Measurements from ENCODE around the gene NPPA.

NPPA gene

DNA sequence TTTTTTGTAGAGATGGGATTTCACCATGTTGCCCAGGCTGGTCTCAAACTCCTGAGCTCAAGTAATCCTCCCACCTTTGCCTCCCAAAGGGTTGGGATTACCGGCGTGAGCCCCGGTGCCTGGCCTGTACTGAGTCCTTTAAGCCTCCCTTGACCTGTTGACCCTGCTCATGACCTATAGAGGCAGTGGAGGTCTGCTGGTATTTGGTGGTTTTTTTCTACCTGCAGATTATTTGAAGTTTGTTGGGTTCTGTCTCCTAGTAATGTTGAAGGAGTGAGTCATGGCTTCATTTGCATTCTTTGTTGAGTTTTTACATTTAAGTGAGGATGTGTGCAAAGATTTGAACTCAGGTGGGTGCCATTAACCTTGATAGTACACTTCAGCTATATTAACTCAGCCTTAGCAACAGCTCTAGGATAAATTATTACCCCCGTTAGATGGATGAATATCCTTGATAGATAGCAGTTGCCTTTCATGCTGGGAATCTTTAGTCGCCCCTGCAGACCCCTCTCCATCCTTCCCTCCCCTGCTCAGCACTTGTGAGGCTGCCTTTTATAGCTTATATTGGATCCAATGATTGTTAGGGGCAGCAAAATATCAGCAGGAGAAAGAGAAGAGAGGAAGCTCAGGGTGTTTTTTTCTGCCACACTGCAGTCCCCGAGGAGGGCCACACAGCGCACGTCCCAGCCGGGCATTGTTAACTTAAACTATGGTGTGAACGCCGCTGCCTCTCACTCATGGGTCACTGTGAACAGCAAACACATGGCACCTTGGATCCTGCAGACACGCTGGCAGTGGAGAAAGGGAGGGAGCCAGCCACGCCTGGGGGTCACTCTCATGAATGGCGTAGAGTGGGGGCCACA, 26.0 kb upstream of the NPPA start:
- no peak for DNase-seq

DNA sequence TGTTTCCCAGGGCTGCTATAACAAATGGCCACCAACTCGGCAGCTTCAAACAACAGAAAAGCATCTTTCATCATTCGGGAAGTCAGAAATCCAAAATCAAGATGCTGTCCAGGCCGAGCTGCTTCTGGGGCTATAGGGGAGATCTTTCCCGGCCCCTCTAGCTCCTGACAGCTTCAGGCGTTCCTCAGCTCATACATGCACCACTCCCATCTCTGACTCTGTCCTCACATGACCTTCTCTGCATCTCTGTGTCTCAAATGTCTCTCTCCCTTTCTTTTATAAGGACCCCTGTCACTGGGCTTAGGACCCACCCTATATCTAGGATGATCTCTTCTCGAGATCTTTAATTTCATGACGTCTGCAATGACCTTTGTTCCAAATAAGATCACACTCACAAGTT, 25.0 kb upstream of the NPPA start:
- no peak for DNase-seq

DNA sequence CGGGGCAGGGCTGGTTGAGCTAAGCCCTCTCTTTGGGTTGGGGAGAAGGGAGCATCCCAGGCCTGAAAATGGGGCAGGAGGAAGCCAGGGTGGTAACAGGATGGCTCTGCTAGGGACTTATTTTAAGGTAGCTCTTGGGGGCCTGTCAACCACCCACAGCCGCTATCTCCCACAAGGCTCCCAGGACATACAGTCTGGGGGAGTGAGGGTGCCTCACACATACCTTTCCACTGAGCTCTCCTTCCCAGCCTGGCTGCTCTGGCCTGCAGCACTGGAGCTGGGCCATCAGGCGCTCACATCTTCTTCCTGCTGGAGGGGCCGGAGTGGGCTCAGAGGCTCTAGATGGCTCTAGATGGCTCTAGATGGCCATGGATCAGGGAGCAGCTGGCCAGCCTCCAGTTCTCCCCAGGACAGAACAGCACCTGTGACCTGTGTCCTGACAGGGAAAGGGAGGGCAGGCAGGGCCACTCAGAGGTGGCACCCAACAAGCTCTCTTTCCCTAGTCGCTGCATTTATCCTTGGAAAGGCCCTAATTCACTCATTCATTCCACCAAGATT, 22.1 kb upstream of the NPPA start:
- DNase-seq = no peak

DNA sequence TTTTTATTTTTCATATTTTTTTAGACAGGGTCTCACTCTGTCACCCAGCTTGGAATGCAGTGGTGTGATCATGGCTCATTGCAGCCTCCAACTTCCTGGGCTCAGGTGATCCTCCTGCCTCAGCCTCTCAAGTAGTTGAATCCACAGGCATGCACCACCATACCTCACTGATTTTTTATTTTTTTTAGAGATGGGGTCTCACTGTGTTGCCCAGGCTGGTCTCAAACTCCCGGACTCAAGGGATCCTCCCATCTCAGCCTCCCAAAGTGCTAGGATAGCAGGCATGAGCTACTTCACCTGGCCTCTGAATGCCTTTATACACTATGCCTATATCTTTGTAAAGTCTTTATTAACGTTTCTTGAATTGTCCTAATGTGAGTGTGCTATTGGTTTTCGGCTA, 21.5 kb upstream of the NPPA start:
- no peak for DNase-seq

DNA sequence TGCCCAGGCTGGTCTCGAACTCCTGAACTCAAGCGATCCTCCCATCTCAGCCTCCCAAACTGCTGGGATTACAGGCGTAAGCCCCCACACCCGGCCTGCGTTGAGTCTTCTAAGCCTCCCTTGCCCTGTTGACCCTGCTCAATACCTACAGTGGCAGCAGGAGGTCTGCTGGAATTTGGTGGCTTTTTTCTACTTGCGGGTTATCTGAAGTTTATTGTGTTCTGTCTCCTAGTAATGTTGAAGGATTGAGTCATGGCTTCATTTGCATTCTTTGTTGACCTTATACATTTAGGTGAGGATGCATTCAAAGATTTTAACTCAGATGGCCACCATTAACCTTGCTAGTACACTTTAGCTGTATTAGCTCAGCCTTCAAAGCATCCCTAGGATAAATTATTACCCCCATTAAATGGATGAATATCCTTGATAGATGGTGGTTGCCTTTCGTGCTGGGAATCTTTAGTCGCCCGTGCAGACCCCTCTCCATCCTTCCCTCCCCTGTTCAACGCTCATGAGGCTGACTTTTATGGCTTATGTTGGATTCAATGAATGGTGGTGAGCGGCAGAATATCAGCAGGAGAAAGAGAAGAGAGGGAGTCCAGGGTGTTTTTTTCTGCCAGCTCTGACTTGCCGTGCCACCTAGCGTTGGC, 20.9 kb upstream of the NPPA start:
- no peak for DNase-seq

DNA sequence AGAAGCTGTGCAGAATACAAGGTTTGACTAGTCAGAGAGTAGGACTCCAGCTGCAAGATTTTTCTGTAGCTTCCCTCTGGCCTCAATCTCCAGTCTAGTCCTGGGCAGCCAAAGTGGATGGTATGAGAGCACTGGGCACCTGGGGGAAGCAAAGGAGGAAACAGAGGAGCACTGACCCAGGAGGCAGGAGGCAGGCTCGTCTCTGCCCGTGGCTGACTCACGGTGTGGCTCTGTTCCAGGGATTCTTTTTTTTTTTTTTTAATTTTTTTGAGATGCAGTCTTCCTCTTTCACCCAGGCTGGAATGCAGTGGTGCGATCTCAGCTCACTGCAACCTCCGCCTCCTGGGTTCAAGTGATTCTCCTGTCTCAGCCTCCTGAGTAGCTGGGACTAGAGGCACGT, 15.3 kb upstream of the NPPA start:
- DNase-seq = no peak

DNA sequence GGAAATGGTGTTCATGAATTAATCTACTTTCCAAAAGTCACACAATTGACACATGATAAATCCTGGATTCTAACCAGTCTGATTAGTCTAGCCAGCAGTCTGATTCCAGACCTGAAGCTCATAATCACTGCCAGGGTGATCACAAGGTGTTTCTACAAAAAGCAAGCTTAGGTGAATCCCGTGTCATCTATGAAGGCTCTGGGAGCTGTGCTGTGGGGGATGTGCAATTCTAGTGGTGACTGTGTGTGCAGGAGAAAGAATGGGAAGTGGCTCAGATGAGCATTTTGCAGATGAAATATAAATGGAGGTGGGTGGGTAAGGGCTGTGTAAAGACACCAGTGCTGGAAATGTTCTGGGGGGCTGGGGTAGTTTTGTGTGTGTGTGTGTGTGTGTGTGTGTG, 13.0 kb upstream of the NPPA start:
- DNase-seq = no peak

DNA sequence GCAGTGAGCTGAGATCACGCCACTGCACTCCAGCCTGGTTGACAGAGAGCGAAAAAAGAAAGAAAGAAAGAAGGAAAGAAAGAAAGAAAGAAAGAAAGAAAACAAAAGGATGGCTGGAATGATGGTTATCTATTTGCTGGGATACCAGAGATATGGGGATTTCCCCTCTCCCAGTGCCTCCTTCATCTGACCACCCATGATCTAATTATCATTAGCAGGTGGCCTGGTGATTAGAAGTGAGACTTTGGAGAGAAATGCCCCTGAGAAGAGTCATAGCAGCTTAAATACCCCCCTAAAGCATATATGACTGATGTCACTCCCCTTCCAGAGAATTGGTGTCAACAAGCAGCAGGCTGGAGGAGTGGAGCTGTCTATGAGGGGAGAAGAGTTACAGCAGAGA, 12.5 kb upstream of the NPPA start:
- DNase-seq = no peak

DNA sequence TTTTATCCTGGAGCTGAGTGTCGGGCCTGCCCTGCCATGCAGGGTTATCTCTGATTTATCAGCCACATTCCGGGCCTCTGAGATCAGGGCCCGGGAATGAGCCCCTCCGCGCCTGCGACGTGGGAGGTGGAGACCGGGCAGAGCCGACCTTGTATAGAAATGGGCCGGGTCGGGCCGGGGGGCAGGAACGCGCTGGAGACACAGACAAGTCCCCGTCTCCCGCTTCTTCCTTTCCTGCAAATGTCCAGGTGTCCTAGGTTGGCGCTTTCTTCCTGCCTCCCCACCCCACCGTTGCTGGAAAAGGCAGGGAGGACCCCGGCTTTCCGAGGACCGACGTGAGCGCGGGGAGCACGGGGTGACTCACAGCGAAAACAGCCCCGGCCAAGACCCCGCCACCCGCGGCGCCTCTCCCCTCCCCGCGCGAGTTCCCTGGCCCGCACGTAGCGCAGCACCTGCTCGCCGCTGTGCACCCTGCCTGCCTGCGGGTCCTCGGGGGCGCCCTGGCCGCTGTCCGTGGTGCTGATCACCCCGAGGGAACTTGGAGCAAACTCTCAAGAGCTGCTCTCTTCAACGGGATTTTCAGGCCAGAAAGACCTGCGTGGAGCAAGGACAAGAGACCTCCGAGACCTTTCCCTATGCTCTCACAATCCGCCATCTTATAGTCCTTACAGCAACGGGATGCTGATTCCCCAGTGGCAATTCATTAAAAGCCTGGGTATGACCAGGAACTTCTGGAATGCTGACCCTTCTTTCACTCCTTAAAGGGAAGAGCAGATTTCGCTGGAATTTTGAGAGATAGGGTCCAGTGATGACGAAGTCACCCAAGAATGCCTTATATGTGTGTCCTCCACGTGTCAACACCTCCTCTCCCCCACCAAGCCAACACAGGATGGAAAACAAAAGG, 11.6 kb upstream of the NPPA start:
- DNase-seq = peak; percentile 38 to 63 (median 49)

DNA sequence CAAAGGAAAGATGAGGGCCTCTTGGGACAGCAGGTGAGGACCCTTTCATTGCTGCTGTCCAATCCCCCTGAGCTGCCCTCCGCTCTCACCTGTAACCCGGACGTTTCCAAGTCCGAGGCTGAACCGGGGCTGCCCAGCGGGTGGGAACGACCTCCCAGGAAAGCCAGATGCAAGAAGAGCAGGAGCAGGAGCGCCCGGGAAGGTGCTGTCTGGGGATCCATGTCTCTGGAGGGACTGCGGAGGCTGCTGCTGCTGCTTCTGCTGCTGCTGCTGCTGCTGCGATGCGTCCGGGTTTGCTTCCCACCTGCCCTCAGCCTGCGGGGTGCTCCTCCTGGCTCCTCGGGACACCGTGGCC, 11.0 kb upstream of the NPPA start, which contains the start of gene NPPB:
Gene NPPB (minus strand): TSS at position 333 of the 355 bp plus-strand sequence. CDS start 112 bp downstream, at position 221.
- no peak for DNase-seq

DNA sequence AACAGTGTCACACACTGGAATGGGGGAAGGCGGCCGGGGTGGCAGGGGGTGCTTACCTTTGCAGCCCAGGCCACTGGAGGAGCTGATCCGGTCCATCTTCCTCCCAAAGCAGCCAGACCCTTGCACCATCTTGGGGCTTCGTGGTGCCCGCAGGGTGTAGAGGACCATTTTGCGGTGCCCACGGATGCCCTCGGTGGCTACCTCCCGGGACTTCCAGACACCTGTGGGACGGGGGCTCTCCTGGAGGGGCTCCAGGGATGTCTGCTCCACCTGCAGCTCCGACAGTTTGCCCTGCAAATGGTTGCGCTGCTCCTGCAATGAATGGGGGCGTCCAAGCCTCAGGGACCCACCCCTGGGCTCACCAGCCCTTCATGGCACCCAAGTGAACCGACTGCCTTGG, 10.6 kb upstream of the NPPA start:
- DNase-seq = no peak

DNA sequence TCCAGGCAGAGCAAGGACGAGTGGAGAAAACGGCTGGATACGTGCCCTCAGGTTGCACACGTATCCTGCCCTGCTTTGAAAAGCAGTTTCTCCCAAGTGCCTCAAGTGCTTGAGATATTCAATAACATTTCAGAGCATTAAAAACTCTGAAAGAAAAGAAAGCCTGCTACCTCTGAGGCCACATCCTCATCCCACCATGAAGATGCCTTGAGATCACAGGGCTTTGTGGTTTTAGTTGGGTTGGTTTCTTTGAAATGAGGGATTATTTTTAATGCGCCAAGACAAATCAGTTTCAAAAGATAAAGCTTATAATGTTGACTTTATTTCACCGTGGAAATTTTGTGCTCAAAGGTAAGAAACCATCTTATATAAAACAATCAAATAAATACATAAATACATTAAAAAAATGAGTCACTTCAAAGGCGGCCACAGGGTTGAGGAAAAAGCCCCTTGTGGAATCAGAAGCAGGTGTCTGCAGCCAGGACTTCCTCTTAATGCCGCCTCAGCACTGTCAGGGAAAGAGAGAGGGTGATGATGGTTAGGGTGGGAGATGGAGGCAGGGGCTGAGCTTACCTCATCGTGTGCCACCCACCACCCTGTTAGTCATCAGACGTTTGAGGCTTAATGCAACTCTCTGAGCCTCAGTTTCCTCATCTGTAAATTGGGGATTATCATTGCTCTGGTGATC, 9.7 kb upstream of the NPPA start:
- DNase-seq = no peak

DNA sequence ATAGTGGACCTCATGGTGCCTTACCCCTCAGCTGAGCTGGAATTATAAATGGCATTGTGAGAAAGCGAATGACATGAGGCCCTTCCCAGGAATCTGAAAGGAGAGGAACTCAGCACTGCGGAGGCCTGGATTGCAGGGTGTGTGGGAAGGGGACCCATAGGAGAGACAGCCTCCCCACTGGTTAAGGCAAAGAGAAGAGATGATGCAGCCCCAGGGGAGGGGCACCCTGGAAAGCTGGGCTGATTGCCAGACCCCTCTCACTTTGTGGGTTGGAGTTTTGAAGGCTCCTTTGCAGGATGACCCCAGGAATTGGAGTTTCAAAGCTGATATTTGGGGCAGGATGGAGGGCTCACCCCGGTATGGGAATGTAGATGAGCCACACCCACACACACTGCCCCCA, 9.1 kb upstream of the NPPA start:
- no peak for DNase-seq

DNA sequence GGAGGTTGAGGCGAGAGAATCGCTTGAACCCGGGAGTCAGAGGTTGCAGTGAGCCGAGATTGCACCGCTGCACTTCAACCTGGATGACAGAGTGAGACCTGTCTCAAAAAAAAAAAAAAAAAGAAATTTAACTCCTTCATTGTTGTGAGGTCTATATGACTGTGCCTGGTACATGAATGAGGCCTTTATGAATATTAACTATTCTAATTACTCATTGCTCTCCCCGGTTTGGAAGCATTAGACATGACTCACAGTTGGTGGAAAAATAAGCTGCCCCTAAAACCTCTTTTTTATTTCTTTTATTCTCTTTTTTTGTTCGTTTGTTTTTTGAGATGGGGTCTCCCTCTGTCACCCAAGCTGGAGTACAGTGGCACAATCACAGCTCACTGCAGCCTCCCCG, 7.8 kb upstream of the NPPA start:
- DNase-seq = no peak

DNA sequence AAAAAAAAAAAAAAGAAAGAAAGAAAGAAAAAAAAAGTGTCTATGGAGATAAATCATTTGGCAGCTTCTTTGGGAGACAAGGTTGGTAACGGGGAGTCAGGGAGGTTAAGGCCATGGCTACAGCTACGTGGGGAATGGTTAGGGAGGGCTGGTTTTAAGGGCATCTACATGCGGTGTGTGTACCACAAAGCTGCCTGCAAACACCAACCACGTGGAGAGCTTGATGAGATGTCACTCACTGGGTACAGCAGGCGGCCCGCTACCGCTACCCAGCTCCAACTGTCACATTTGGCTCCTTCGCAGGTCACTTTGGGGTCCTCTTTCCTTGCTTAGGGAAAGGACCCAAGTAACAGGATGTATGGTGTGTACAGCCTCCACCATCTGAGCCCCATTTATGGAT, 6.9 kb upstream of the NPPA start:
- DNase-seq = no peak

DNA sequence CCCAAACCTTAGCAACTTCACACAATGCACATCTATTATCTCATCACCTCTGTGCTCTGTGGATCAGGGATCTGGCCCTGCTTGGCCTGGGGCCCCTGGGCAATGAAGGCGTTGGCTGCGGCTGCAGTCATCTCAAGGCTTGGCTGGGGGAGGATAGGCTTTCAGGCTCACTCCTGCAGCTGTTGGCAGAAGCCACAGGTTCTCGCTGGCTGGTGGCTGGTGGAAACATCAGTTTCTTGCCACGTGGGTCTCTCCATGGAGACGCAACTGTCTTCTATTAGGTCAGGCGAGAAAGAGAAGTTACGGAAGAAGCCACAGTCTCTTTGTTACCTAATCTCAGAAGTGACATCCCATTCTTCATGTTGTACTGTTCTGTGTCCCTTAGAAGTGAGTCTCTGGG, 3.6 kb upstream of the NPPA start:
- no peak for DNase-seq

DNA sequence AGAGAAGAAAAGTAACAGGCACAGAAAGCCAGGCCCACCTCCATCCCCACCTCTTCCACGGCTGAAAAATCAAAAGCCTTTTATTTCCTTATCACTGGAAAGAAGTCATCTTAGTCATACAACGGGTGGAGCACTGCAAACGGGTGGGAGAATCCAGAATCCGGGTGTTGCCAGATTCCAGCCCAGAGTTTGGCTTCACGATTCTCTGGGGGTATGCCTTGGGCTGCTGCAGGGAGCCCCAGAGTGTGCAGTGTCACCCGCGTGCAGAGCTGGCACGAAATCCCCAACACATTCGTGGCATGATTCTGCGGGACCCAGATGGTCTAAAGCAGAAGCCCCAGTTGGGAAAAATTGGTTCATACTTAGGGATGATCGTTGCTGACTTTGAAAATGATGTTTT, 2.6 kb upstream of the NPPA start:
- DNase-seq = no peak

DNA sequence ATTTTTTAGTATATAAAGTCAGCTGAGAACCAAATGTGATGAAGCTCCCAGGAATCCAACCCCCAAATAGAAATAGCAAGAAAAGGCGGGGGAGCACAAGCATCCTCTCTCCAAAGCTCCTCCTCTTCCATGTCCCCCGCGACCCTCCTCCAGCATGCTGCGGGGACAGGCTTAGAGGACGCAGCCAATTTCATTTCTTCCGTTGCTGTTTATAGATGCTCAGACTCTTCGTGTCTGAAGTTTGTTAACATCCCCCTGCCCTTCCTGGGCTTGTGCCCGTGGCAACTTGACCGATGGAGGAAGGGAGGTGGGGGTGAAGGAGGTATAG, 754 bp upstream of the NPPA start:
- DNase-seq = no peak

DNA sequence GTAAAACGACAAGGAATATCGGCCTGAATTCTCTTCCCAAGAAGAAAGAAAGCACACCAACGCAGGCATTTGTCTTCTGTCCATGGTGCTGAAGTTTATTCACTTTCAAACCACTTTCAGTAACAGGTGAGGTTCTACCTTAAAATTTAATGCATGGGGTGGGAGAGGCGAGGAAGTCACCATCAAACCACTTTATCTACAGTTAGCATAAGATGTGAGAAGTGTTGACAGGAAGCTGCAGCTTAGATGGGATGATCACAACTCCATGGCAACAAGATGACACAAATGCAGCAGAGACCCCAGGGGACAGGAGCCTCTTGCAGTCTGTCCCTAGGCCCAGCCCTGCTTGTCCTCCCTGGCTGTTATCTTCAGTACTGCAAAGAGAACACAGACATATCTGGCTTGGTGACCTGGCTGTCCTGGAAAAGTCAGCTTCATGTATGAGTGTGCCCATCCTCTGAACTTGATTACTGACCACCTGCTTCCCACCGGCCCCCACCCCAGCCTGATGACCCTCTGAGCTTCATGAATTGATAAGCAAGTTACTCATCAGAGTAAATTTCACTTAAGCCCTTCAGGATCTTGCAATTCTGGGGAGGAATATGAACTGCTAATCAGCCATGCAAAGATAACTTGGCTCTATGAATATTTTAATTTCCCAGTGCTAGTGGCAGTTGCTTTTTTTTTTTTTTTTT, 1.8 kb downstream of the NPPA start:
- no peak for DNase-seq

DNA sequence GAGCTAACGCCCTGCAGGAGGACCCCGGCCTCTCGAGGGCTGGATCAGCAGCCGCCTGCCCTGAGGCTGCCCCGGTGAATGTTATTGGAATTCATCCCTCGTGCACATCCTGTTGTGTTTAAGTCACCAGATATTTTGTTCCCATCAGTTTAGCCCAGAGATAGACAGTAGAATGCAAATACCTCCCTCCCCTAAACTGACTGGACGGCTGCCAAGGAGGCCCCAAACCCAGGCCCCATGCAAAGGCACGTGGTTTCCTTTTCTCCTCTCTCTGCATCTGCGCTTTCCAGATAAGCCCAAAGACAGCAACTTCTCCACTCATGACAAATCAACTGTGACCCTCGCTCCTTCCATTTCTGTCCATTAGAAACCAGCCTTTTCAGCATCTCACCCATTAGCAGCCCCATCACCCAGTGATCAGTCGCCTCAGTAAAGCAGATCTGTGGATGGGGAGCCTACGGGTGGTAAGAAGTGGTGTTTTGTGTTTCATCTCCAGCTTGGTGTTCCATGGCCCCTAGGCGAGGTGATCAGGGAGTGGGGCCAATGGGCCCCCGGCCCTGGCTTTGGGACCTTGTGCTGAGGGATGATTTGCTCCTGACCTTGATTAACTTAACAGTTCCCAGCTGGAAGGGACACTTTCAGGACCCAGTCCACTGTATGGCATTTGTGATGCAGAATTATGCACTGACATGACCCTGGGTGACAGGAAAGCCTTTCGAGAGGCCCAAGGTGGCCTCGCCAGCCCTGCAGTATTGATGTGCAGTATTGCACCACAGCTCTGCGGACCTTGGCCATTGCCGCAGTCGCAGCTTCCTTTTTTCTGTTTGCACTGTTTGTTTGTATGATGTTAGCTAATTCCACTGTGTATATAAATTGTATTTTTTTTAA, 5.2 kb downstream of the NPPA start:
- DNase-seq = no peak

Measured in T-helper 1 cell (primary cell).